HG03342 (cell line): ENCODE data around the gene CCDC187.

Experiments used
- ATAC-seq: cut with Tn5 transposase; IDR thresholded peaks from one replicate; pipeline ENCODE4 v1.9.1; 2021; ENCODE audit warnings: mild to moderate bottlenecking, moderate library complexity; ENCODE audit not compliant: unreplicated experiment

CCDC187 gene

GRCh38 chr9:136300016-136300545, 3.8 kb downstream of the CCDC187 start:
- ATAC-seq, result no peak

- ATAC-seq, result no peak
Observed at GRCh38 chr9:136299541-136299940, 4.4 kb downstream of the CCDC187 start.

DNA sequence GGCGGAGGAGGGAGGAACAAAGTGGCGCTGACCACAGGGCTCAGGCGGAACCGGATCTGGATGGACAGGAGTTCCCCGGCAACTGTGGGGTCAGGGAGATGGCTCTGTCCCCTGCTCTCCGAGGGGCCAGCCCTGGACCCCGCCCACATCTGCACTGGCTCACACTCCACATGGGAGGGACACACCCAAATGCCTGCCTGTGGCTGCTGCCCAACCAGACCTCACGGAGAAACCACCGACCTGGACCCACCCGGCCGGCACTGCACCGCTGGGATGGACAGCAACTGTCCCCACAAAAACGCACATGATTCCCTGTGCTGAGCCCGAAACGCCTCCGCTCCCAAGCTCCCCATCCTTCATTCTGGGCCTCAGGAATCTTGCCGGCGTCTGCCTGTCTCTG, 4.8 kb downstream of the CCDC187 start:
- ATAC-seq, result no peak

DNA sequence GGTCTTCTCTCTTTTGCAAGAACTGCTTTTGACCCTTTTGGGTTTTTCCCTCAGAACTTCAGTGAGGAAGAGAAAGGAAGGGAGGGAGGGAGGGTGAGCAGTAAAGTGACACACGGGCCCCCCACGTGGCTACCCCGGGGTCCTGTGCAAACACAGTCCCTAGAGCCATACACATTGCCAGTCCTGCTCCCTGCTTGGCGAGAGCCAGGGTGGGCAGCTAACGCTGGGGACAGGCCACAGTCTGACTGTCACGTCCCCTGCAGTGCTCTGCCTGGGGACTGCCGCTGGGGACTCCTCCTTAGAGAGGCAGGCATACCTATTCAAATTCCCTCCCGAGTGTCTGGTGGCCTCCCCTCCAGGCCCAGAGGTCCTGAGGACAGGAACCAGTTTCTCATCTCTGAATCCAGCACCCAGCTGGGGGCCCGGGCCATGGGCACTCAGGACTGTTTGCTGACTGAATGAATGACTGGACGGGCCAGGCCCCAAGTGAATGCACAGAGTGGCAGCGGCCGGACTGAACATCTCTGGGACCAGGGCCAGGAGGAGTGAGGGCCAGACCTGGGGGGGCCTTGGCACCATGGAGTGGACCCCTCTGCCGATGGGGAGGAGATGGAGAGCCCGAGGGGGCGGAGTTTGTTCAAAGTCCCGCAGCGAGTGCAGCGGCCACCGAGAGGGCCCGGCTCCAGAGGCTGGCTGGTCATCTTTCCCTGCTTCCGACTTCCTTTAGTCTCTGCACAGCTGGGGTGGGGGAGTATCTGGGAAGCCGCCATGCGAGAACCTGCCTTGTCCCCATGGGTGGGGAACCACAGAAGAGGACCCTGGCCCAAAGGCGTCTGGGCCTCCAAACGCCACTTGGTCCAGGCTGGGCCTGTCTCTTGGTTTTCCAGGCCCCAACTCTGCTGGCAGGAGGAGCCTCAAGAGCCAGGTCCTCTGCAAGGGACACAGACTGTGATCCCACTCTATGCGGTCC, 5.8 kb downstream of the CCDC187 start:
- no peak for ATAC-seq

GRCh38 chr9:136297016-136297691, 6.7 kb downstream of the CCDC187 start:
- no peak for ATAC-seq

DNA sequence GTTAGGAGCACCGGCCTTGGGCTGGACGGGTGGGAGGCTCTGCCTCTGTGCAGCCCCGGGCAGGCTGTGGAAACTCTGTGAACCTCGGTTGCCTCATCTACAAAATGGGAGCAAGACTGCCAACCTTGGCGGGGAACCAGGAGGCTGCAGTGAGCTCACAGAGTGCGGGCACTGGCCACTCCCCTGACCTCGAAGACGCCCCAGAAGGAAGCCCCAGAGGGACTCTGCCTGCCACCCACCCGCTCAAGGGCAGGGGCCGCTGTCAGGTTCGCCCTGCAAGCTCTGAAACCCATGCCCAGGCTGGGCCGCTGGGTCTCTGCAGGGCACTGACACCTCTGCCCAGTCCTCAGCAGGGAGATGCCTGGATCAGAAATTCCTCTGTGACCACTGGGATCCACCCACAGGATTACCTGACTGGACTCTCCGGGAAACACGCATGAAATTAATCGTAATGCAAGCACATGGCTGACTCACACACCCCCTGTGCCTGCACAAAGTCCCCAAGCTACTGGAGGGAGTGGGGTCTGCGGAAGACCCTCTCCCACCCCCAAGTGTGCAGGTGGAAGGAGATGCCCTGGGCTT, 7.4 kb downstream of the CCDC187 start:
- ATAC-seq, result no peak

- ATAC-seq, result no peak
Observed at GRCh38 chr9:136295542-136296433, 8.1 kb downstream of the CCDC187 start.

DNA sequence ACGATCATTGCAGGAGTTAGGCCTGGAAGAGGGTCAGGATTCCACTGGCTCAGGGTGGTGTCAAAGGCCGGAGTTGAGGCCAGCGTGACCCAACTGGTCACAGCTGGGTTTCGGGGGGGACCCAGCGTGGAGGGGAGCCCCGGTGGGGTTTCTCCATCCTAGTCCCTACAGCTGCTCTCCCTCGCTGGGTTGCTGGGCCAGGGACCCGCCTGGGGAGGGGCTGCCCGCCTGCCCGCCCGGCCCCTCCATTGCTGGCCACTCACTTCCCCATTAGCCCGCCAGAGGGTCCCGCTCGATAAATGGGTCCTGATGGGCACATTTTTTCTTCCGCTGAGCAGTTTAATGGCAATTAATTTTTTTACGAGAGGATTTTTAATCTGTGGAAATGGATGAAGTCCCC, 8.8 kb downstream of the CCDC187 start:
- no peak for ATAC-seq

- no peak for ATAC-seq
Observed at GRCh38 chr9:136294437-136294836, 9.5 kb downstream of the CCDC187 start.

DNA sequence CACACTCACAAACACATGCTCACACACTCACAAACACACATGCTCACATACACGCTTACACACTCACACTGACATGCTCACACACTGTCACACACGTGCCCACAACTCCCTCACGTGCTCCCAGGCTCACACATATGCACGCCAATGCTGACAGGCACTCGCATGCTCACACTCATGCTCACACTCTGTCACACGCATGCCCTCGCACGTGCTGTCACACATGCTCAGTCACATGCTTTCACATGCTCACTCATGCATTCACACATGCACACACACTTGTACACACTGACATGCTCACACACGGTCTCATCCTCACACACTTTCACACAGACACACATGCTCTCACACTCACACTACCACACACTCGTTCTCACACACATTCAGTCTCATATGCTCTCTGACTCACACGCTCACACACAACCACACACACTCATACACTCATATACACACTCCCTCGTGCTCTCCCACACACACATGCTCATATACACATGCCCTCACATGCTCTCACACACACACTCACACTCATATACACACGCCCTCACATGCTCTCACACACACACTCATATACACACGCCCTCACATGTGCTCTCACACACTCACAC, 10.3 kb downstream of the CCDC187 start:
- no peak for ATAC-seq

DNA sequence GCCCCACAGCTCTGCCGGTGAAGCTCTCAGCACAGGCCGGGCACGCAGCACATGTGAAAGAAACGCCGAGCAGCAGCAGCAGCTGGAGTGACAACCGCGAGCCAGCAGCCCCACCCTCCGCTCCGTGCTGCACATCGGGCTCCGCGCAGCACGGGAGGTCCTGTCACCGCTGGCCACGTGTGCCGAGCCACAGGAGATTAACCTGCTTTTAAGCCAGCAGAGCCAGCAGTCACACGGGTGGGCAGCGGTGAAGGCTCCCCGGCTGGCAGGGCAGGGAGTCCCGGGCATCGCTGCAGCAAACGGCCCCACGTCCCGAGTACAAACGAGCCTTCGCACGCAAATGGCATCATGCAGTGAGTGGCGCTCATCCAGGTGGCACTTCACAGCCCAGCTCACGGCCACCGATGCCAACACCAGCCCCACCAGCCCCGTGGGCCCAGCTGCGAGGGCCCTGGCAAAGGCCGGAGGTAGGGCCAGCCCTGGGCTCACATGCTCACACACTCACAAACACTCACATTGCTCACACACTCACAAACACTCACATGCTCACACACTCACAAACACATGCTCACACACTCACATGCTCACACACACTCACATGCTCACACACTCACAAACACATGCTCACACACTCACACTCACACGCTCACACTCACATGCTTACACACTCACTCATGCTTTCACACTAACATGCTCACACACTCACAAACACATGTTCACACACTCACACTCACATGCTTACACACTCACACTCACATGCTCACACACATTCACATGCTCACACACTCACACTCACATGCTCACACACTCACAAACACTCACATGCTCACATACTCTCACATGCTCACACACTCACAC, 11.1 kb downstream of the CCDC187 start:
- no peak for ATAC-seq

DNA sequence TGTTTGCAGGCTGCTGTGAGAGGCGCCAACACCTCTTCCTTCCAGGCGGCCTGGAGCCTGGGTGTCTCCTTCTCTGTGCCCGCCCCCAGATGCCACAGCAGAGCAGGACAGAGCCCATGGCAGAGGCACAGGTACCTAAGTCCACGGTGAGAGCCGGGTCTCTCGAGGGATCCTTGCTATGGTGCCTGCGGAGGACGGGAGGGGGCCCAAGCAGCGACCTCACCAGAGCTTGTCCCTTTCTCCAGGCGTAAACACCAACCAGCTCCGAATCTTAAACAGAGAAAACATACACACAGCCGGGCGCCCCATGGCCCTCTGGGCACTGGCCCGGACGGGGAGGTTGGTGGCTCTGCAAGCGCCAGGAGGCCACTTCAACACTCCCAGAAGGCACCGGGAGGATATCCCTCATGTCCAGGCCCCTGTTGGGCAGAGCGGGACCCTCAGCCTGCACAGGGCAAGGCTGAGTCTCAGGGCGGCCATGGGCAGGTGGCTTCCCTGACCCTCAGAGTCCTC, 11.8 kb downstream of the CCDC187 start:
- ATAC-seq, result no peak

DNA sequence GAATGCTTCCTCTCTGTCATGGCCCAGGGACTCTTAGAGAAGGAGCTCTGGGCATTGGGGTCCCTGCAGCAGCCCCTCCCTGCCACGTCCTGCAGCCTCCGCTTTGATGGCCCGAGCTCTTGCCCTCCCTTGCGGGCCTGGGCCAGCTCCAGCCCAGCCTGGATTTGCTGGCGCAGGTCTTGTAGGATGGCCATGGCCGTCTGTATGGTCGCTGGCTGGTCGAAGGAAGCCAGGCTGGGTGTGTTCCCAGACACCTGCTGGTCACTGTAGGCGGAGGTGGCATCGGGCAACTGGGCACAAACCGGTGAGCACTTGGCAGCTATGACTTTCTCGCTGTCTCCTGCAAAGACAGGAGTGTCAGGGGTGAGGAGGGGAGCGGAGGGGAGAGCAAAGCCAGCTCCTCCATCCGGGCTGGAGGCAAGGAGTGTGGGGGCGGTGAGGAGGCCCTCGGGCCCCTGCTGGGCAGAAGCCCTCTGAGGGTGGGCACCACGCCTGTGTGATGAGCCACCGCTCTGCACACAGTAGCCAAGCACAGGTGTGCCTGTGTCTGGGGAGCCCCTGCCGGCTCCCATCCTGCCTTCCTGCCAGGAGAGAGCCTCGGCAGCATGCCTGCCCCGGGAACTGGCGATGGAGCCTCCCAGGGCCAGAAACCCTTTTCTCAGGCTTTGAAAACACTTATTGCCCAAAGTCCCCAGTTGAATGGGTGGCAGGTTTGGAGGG, 12.4 kb downstream of the CCDC187 start:
- ATAC-seq, result no peak

DNA sequence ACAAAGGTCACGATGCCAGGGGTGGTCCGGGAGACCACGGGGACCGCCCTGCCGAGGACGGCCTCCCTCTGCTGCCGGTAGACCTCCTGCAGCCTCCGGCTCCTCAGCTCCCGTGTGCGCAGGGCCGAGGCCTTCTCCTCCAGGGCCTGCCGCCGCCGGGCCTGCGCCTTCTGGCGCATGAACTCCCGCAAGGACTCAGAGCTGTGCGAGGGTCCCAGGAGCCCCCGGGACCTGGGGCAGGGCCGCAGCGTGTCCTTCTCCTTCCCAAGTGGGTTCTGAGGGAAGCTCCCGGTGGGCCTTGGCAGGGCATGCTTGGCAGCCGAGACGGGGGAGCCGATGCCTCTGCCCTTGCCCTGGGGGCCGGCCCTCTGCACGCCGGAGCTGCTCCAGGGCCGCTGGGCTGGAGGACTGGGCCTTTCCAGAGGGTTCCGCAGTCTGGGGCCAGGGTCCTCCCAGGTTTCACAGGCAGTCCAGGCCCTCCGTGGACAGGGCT, 13.3 kb downstream of the CCDC187 start:
- ATAC-seq, result no peak

GRCh38 chr9:136289651-136290507, 14.0 kb downstream of the CCDC187 start:
- ATAC-seq, result no peak

GRCh38 chr9:136287960-136288753, 15.7 kb downstream of the CCDC187 start:
- no peak for ATAC-seq
